GM23338 (cell line): Measurements from ENCODE around the gene OR2L13. TPM values are rescaled to one million over a fixed set of nuclear protein-coding genes. Genes with fewer than 3 reads are reported as not detected.

ENCODE experiments used
- CREB1 ChIP-seq: fragments of 250-450 bp; sonication (Bioruptor Pico); IDR thresholded peaks from 2 replicates; pipeline ENCODE4 v1.5.0; 2020; ENCODE audit warnings: low read depth, mild to moderate bottlenecking, moderate library complexity
- CTCF ChIP-seq, 2 experiments: fragments of 200-600 bp in 1 of 2; sonication (generic) in 1 of 2; conservative IDR thresholded peaks; 2 replicates each; pipeline versions ENCODE4 v1.5.1 to v1.6.1; 2016 to 2017; ENCODE audit warnings: antibody characterized with exemption in 2 of 2, low read depth in 2 of 2, mild to moderate bottlenecking in 2 of 2, moderate library complexity in 1 of 2
- NANOG ChIP-seq: IDR thresholded peaks from 2 replicates; pipeline ENCODE4 v1.6.1; 2016; ENCODE audit warnings: antibody characterized with exemption, borderline replicate concordance
- STAT1 ChIP-seq: IDR thresholded peaks from one replicate; pipeline ENCODE4 v1.6.1; 2016; ENCODE audit warnings: antibody characterized with exemption; ENCODE audit not compliant: unreplicated experiment
- polyA plus RNA-seq: library from polyadenylated mRNA; unstranded; fragments of >200 nt; fragmentation: Nextera tagmentation; extraction: Ambion mirVana; gene quantifications from 2 replicates; pipeline ENCODE4 v1.2.1, GENCODE V29; 2016
- small RNA-seq: library from RNA; depleted of rRNA; stranded (forward); fragments of <200 nt; gene quantifications from one replicate; pipeline ENCODE3, GENCODE V24; 2014; ENCODE audit warnings: low replicate concordance
- total RNA-seq: library from RNA; depleted of rRNA; stranded (reverse); fragments of >200 nt; shearing (Covaris generic); gene quantifications from 2 replicates; pipeline ENCODE4 v1.2.3, GENCODE V29; 2014; rRNA removed
- TF ChIP-seq, protein P1 (sequence below): fragments of 250-450 bp; sonication (Bioruptor Pico); IDR thresholded peaks from 2 replicates; pipeline ENCODE4 v1.5.0; 2020; ENCODE audit warnings: mild to moderate bottlenecking, moderate library complexity

OR2L13 gene
- total and polyA plus RNA-seq, 2 experiments from 2014 or later: not detected

- TF ChIP-seq, protein P1, sequence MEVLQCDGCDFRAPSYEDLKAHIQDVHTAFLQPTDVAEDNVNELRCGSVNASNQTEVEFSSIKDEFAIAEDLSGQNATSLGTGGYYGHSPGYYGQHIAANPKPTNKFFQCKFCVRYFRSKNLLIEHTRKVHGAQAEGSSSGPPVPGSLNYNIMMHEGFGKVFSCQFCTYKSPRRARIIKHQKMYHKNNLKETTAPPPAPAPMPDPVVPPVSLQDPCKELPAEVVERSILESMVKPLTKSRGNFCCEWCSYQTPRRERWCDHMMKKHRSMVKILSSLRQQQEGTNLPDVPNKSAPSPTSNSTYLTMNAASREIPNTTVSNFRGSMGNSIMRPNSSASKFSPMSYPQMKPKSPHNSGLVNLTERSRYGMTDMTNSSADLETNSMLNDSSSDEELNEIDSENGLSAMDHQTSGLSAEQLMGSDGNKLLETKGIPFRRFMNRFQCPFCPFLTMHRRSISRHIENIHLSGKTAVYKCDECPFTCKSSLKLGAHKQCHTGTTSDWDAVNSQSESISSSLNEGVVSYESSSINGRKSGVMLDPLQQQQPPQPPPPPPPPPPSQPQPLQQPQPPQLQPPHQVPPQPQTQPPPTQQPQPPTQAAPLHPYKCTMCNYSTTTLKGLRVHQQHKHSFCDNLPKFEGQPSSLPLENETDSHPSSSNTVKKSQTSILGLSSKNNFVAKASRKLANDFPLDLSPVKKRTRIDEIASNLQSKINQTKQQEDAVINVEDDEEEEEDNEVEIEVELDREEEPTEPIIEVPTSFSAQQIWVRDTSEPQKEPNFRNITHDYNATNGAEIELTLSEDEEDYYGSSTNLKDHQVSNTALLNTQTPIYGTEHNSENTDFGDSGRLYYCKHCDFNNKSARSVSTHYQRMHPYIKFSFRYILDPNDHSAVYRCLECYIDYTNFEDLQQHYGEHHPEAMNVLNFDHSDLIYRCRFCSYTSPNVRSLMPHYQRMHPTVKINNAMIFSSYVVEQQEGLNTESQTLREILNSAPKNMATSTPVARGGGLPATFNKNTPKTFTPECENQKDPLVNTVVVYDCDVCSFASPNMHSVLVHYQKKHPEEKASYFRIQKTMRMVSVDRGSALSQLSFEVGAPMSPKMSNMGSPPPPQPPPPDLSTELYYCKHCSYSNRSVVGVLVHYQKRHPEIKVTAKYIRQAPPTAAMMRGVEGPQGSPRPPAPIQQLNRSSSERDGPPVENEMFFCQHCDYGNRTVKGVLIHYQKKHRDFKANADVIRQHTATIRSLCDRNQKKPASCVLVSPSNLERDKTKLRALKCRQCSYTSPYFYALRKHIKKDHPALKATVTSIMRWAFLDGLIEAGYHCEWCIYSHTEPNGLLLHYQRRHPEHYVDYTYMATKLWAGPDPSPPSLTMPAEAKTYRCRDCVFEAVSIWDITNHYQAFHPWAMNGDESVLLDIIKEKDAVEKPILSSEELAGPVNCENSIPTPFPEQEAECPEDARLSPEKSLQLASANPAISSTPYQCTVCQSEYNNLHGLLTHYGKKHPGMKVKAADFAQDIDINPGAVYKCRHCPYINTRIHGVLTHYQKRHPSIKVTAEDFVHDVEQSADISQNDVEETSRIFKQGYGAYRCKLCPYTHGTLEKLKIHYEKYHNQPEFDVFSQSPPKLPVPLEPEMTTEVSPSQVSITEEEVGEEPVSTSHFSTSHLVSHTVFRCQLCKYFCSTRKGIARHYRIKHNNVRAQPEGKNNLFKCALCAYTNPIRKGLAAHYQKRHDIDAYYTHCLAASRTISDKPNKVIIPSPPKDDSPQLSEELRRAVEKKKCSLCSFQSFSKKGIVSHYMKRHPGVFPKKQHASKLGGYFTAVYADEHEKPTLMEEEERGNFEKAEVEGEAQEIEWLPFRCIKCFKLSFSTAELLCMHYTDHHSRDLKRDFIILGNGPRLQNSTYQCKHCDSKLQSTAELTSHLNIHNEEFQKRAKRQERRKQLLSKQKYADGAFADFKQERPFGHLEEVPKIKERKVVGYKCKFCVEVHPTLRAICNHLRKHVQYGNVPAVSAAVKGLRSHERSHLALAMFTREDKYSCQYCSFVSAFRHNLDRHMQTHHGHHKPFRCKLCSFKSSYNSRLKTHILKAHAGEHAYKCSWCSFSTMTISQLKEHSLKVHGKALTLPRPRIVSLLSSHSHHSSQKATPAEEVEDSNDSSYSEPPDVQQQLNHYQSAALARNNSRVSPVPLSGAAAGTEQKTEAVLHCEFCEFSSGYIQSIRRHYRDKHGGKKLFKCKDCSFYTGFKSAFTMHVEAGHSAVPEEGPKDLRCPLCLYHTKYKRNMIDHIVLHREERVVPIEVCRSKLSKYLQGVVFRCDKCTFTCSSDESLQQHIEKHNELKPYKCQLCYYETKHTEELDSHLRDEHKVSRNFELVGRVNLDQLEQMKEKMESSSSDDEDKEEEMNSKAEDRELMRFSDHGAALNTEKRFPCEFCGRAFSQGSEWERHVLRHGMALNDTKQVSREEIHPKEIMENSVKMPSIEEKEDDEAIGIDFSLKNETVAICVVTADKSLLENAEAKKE (CRISPR knock-in tag): no peak
- no peak for TF ChIP-seq STAT1
- no peak for TF ChIP-seq CTCF (conservative IDR thresholded peaks at IDR 0.05; ENCODE audit: low read depth in 2 of 2)
- TF ChIP-seq CREB1 (CRISPR knock-in tag): no peak
- TF ChIP-seq NANOG: no peak
Measured at GRCh38 chr1:248144513-248145198, 49.7 kb downstream of the OR2L13 start, which contains the start of gene OR2M5 (continued).

Small RNAs within 50 kb of the gene (small RNA-seq; reads per million reads assigned to genes)
- gene RF00019: not detected

Other genes starting within 250 kb of the OR2L13 start
- gene TRIM58, start 238.0 kb upstream of the OR2L13 start, total RNA-seq: 3.4 and 4.3 TPM in 2 replicates
- gene TRIM58, start 238.0 kb upstream of the OR2L13 start, polyA plus RNA-seq: 1.6 and 2.4 TPM in 2 replicates
- gene OR2W3, start 199.6 kb upstream of the OR2L13 start, total RNA-seq: 0.45 and 1.9 TPM in 2 replicates
- gene OR2W3, start 199.6 kb upstream of the OR2L13 start, polyA plus RNA-seq: 0.31 TPM in 1 of 2 replicates, not detected in the other
- gene OR2T8, start 174.9 kb upstream of the OR2L13 start, total RNA-seq: not detected in 2 replicates
- gene OR2T8, start 174.9 kb upstream of the OR2L13 start, polyA plus RNA-seq: 0.40 TPM in 1 of 2 replicates, not detected in the other
- gene OR2AJ1, start 170.3 kb upstream of the OR2L13 start, total RNA-seq: not detected in 2 replicates
- gene OR2AJ1, start 170.3 kb upstream of the OR2L13 start, polyA plus RNA-seq: not detected in 2 replicates
- not detected in 2 replicates for gene OR2L8, start 146.3 kb upstream of the OR2L13 start, total RNA-seq
- not detected in 2 replicates for gene OR2L8, start 146.3 kb upstream of the OR2L13 start, polyA plus RNA-seq
- gene OR2AK2, start 130.0 kb upstream of the OR2L13 start, total RNA-seq: 0.35 TPM in 1 of 2 replicates, not detected in the other
- gene OR2AK2, start 130.0 kb upstream of the OR2L13 start, polyA plus RNA-seq: not detected in 2 replicates
- gene OR2L5, start 81.5 kb upstream of the OR2L13 start, total RNA-seq: not detected in 2 replicates
- gene OR2L5, start 81.5 kb upstream of the OR2L13 start, polyA plus RNA-seq: not detected in 2 replicates
- gene OR2L2, start 65.1 kb upstream of the OR2L13 start, total RNA-seq: 0.07 TPM in 1 of 2 replicates, not detected in the other
- 0.05 and 0.06 TPM in 2 replicates for gene OR2L2, start 65.1 kb upstream of the OR2L13 start, polyA plus RNA-seq
- not detected in 2 replicates for gene OR2L3, start 48.3 kb upstream of the OR2L13 start, total RNA-seq
- not detected in 2 replicates for gene OR2L3, start 48.3 kb upstream of the OR2L13 start, polyA plus RNA-seq
- not detected in 2 replicates for gene OR2M5, start 50.0 kb downstream of the OR2L13 start, total RNA-seq
- gene OR2M5, start 50.0 kb downstream of the OR2L13 start, polyA plus RNA-seq: not detected in 2 replicates
- not detected in 2 replicates for gene OR2M2, start 79.6 kb downstream of the OR2L13 start, total RNA-seq
- gene OR2M2, start 79.6 kb downstream of the OR2L13 start, polyA plus RNA-seq: not detected in 2 replicates
- gene OR2M3, start 102.1 kb downstream of the OR2L13 start, total RNA-seq: not detected in 2 replicates
- gene OR2M3, start 102.1 kb downstream of the OR2L13 start, polyA plus RNA-seq: not detected in 2 replicates
- not detected in 2 replicates for gene OR2M4, start 136.2 kb downstream of the OR2L13 start, total RNA-seq
- not detected in 2 replicates for gene OR2M4, start 136.2 kb downstream of the OR2L13 start, polyA plus RNA-seq
- 0.28 TPM in 1 of 2 replicates, not detected in the other for gene OR2T33, start 182.8 kb downstream of the OR2L13 start, total RNA-seq
- gene OR2T33, start 182.8 kb downstream of the OR2L13 start, polyA plus RNA-seq: 0.32 TPM in 1 of 2 replicates, not detected in the other
- gene OR2T12, start 208.2 kb downstream of the OR2L13 start, total RNA-seq: not detected in 2 replicates
- gene OR2T12, start 208.2 kb downstream of the OR2L13 start, polyA plus RNA-seq: not detected in 2 replicates
- gene OR2M7, start 229.4 kb downstream of the OR2L13 start, total RNA-seq: not detected in 2 replicates
- not detected in 2 replicates for gene OR2M7, start 229.4 kb downstream of the OR2L13 start, polyA plus RNA-seq